Measurements from ENCODE around the gene ALG8. TPM values are rescaled to one million over a fixed set of nuclear protein-coding genes. Genes with fewer than 3 reads are reported as not detected.

The ALG8 gene
- total RNA-seq, 1 experiment from 2014 or later: 188 TPM

- Mint-ChIP-seq H3K27me3 (ENCODE audit: insufficient read depth, unreplicated experiment) (no peaks in the 10 kb centered on the region), H3K27ac (ENCODE audit: unreplicated experiment) (peak overlapping the region; percentile 4), H3K9me3 (ENCODE audit: unreplicated experiment) (peaks cover 10% of the 10 kb centered on the region), H3K4me3 (ENCODE audit: unreplicated experiment) (peak overlapping the region; percentile 22), H3K36me3 (ENCODE audit: insufficient read depth, unreplicated experiment) (peaks cover 46% of the 10 kb centered on the region), H3K4me1 (ENCODE audit: low read depth, unreplicated experiment) (peaks cover 45% of the 10 kb centered on the region)
- H3K36me3 ChIP-seq (ENCODE audit: control insufficient read depth, insufficient read depth, low read length): peaks cover 5% of the 10 kb centered on the region; the same call in 1 of the 2 replicates
- DNase-seq: no peak
- no peak overlapping the region for H3K4me3 ChIP-seq (ENCODE audit: low read depth, low read length)
- no peaks in the 10 kb centered on the region for H3K27me3 ChIP-seq (replicated peaks; ENCODE audit: control insufficient read depth, insufficient read depth, low read length)
- no peak for TF ChIP-seq CTCF (IDR thresholded peaks at IDR 0.05; ENCODE audit: insufficient read depth in 1 of 2, low read depth in 1 of 2, low read length in 1 of 2, severe bottlenecking in 1 of 2, unreplicated experiment in 1 of 2)
- CTCF ChIA-PET: interaction anchor here (1.1 to 3.0 kb wide), 2 partner anchors 15 to 28 kb away, joined by 3 to 26 read pairs; no protein-coding TSS in a partner anchor
- POLR2A ChIA-PET: interaction anchor here (0.6 kb wide), 1 partner anchor 377 kb away, joined by 3 read pairs; no protein-coding TSS in a partner anchor
- BruUV-seq (replicated peaks): no TSS peak
- H3K9me3 ChIP-seq: no peaks in the 10 kb centered on the region
- H3K4me1 ChIP-seq: peaks cover 57% of the 10 kb centered on the region
- intact Hi-C loops (cut with micrococcal nuclease; ENCODE audit: unreplicated experiment): loop anchor here (5.0 kb wide), 1 partner anchor 110 kb away; the partner anchor contains the start of genes KCTD21 and USP35
These were observed 62.6 kb downstream of the ALG8 start for GRCh38 chr11:78076733-78077403.

GRCh38 chr11:78074756-78075155 is 64.7 kb downstream of the ALG8 start:
- Mint-ChIP-seq H3K27me3 (ENCODE audit: insufficient read depth, unreplicated experiment) (no peaks in the 10 kb centered on the region), H3K27ac (ENCODE audit: unreplicated experiment) (peak overlapping the region; percentile 12), H3K4me1 (ENCODE audit: low read depth, unreplicated experiment) (peaks cover 40% of the 10 kb centered on the region), H3K9me3 (ENCODE audit: unreplicated experiment) (no peaks in the 10 kb centered on the region), H3K4me3 (ENCODE audit: unreplicated experiment) (no peak overlapping the region), H3K36me3 (ENCODE audit: insufficient read depth, unreplicated experiment) (peaks cover 65% of the 10 kb centered on the region)
- TF ChIP-seq CTCF (IDR thresholded peaks at IDR 0.05; ENCODE audit: insufficient read depth in 1 of 2, low read depth in 1 of 2, low read length in 1 of 2, severe bottlenecking in 1 of 2, unreplicated experiment in 1 of 2): no peak
- Histone ChIP-seq H3K9me3 (no peaks in the 10 kb centered on the region), H3K27me3 (replicated peaks; ENCODE audit: control insufficient read depth, insufficient read depth, low read length) (no peaks in the 10 kb centered on the region; the same call in 1 of the 2 replicates), H3K4me3 (ENCODE audit: low read depth, low read length) (no peak overlapping the region), H3K36me3 (ENCODE audit: control insufficient read depth, insufficient read depth, low read length) (peaks cover 13% of the 10 kb centered on the region), H3K4me1 (peaks cover 41% of the 10 kb centered on the region)
- intact Hi-C loops (cut with micrococcal nuclease; ENCODE audit: unreplicated experiment): loop anchor here (5.0 kb wide), 1 partner anchor 113 kb away; the partner anchor contains the start of genes KCTD21 and USP35
- BruUV-seq (replicated peaks): no TSS peak
- ChIA-PET POLR2A (no interaction called here), CTCF (no interaction called here)
- DNase-seq: no peak

- BruUV-seq (replicated peaks): no TSS peak
These were observed 67.0 kb downstream of the ALG8 start for GRCh38 chr11:78072455-78072854.

More at GRCh38 chr11:78072455-78072854, 67.0 kb downstream of the ALG8 start:
- POLR2A ChIA-PET: interaction anchor here (0.6 kb wide), 1 partner anchor 1330 kb away, joined by 6 read pairs; no protein-coding TSS in a partner anchor
- H3K4me3 ChIP-seq (ENCODE audit: low read depth, low read length): no peak overlapping the region
- intact Hi-C loops (cut with micrococcal nuclease; ENCODE audit: unreplicated experiment): no loop called here
- no peak for DNase-seq
- CTCF ChIA-PET: no interaction called here
- Mint-ChIP-seq H3K4me1 (ENCODE audit: low read depth, unreplicated experiment) (peaks cover 35% of the 10 kb centered on the region), H3K9me3 (ENCODE audit: unreplicated experiment) (no peaks in the 10 kb centered on the region), H3K36me3 (ENCODE audit: insufficient read depth, unreplicated experiment) (peaks cover 76% of the 10 kb centered on the region), H3K4me3 (ENCODE audit: unreplicated experiment) (no peak overlapping the region), H3K27ac (ENCODE audit: unreplicated experiment) (no peak overlapping the region), H3K27me3 (ENCODE audit: insufficient read depth, unreplicated experiment) (no peaks in the 10 kb centered on the region)
- no peaks in the 10 kb centered on the region for H3K9me3 ChIP-seq
- H3K27me3 ChIP-seq (replicated peaks; ENCODE audit: control insufficient read depth, insufficient read depth, low read length): no peaks in the 10 kb centered on the region; the same call in 1 of the 2 replicates
- H3K36me3 ChIP-seq (ENCODE audit: control insufficient read depth, insufficient read depth, low read length): peaks cover 16% of the 10 kb centered on the region
- H3K4me1 ChIP-seq: peaks cover 32% of the 10 kb centered on the region
- TF ChIP-seq CTCF (IDR thresholded peaks at IDR 0.05; ENCODE audit: insufficient read depth in 1 of 2, low read depth in 1 of 2, low read length in 1 of 2, severe bottlenecking in 1 of 2, unreplicated experiment in 1 of 2): no peak
